Hepatocyte (in vitro differentiated cells): Measurements from ENCODE around the gene ATP5F1B.

Source experiments
- EZH2 ChIP-seq: fragments of 200-600 bp; sonication (generic); IDR thresholded peaks from 2 replicates; pipeline ENCODE4 v1.6.1; 2016; ENCODE audit warnings: antibody characterized with exemption, mild to moderate bottlenecking, borderline replicate concordance
- EZH2phosphoT487 ChIP-seq: fragments of 200-600 bp; sonication (generic); IDR thresholded peaks from one replicate; pipeline ENCODE4 v1.6.1; 2018; ENCODE audit warnings: antibody characterized with exemption, mild to moderate bottlenecking, low read depth, moderate library complexity; ENCODE audit not compliant: unreplicated experiment, severe bottlenecking
- TF ChIP-seq, protein P1 (sequence below): fragments of 200-600 bp; sonication (generic); IDR thresholded peaks from 2 replicates; pipeline ENCODE4 v1.5.1; 2016; ENCODE audit warnings: antibody characterized with exemption, mild to moderate bottlenecking; ENCODE audit not compliant: poor library complexity

DNA sequence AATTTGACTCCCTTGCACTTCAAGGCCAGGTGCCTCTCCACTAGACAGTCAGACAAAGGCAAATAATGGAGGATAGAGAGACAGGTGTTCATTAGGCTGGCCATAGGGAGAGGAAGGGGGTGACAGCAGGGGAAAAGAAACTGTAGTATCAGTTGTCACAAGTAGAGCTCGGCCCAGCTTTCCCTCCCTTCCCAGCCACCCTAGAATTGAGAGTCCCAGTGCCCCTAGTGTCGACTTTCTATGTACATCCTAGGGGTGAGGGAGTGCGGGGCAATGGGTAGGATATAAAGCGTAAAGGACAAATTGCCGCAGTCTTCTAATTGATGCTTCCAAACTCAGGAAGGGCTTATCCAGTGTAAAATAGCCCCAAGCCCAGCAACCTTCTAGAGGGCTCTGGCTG, 54.7 kb downstream of the ATP5F1B start:
- TF ChIP-seq, protein P1, sequence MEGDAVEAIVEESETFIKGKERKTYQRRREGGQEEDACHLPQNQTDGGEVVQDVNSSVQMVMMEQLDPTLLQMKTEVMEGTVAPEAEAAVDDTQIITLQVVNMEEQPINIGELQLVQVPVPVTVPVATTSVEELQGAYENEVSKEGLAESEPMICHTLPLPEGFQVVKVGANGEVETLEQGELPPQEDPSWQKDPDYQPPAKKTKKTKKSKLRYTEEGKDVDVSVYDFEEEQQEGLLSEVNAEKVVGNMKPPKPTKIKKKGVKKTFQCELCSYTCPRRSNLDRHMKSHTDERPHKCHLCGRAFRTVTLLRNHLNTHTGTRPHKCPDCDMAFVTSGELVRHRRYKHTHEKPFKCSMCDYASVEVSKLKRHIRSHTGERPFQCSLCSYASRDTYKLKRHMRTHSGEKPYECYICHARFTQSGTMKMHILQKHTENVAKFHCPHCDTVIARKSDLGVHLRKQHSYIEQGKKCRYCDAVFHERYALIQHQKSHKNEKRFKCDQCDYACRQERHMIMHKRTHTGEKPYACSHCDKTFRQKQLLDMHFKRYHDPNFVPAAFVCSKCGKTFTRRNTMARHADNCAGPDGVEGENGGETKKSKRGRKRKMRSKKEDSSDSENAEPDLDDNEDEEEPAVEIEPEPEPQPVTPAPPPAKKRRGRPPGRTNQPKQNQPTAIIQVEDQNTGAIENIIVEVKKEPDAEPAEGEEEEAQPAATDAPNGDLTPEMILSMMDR = no peak
- TF ChIP-seq EZH2 (no peak), EZH2phosphoT487 (no peak)
